Measurements from ENCODE around the gene ACADSB. TPM values are rescaled to one million over a fixed set of nuclear protein-coding genes. Genes with fewer than 3 reads are reported as not detected.

Gene ACADSB
- 18.1 TPM for total RNA-seq

DNA sequence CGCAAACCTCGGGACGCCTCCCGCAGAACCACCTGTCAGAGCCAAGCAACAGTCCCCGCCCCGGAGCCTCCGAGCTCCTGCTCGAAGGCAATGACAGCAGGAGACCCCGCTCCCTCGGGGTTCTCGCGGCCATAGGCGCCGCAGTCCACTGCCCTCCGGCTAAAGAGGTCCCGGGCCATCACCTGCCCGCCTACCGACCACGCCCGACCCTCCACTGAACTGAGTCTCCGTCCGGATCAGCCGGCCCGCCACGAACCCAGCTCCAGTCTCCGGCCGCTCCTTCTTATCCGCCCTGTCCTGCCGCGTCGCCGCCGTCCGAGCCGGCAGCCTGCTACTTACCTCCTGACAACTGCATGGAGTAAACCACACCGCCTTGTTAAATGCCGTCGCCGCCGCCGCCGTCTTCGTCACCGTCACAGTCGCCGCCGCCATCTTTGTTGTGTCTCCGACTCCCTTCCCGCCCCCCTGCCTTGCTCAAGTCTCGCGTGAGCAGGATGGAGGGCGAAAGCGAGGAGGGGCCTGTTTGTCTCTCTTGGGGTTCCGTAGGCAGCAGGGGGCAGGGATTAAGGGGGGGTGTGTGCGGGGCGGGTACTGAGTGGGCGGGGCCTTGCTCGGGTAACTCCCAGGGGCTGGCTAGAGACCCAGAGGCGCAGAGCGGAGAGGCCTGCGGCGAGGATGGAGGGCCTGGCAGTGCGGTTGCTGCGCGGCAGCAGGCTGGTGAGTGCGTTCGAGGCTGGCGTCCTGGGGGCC, at the start of gene ACADSB, which contains the start of gene IKZF5:
Gene ACADSB (plus strand): TSS at position 652 of the 750 bp plus-strand sequence. CDS start 24 bp downstream, at position 676.
Gene IKZF5 (minus strand): TSS at position 441 of the 750 bp plus-strand sequence. CDS start 10,170 bp downstream, outside the sequence.

DNA sequence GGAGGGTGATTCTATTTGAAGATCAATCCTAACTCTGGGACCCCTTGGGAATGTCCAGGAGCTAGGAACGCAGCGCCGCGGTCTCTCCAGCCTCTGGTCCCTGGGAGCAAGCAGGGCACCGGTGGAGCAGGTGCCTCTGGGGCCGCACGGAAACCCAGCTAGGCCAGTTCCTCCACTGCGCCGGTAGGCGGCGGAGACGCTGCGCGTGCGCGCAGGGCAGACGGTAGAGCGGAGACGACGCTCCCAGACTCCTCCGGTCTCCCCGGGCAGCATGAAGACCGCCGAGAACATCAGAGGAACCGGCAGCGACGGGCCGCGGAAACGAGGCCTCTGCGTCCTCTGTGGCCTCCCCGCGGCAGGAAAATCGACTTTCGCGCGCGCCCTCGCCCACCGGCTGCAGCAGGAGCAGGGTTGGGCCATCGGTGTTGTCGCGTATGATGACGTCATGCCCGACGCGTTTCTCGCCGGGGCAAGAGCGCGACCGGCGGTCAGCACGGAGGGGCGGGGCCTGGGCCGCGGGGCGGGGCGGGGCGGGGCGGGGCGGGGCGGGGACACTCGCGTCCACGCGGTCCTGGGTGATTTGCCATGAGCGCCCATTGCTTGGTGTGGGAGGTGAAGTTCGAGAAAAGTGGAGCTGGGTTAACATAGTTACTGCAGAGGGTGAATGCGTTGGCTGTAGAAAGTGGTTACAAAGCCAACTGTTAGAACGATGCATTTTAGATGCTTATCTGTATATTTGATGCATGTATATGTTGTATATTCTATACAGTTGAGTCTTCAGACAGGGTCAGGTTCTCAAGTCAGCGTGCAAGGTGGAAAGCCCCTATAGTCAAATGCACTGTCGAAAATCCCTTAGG, 28.4 kb upstream of the ACADSB start, which contains the start of gene PSTK:
Gene PSTK (plus strand): TSS at position 193 of the 857 bp plus-strand sequence. CDS start 79 bp downstream, at position 272.

Other genes starting within 250 kb of the ACADSB start
- gene CUZD1, start 163.1 kb upstream of the ACADSB start, total RNA-seq, result 0.29 TPM
- 5.8 TPM for gene FAM24B, start 129.4 kb upstream of the ACADSB start, total RNA-seq
- gene FAM24A, start 98.4 kb upstream of the ACADSB start, total RNA-seq, result not detected
- gene C10orf88, start 54.8 kb upstream of the ACADSB start, total RNA-seq, result 9.9 TPM
- gene PSTK, start 28.6 kb upstream of the ACADSB start, total RNA-seq, result 6.9 TPM
- 10.5 TPM for gene IKZF5, start 211 bp upstream of the ACADSB start, total RNA-seq
- 0.82 TPM for gene HMX3, start 127.0 kb downstream of the ACADSB start, total RNA-seq
- 0.99 TPM for gene HMX2, start 139.1 kb downstream of the ACADSB start, total RNA-seq
- 177 TPM for gene BUB3, start 145.4 kb downstream of the ACADSB start, total RNA-seq